HG03460 (cell line): ENCODE data around the gene SNRPA1.

Experiments
- ATAC-seq: cut with Tn5 transposase; IDR thresholded peaks from one replicate; pipeline ENCODE4 v1.9.1; 2021; ENCODE audit not compliant: unreplicated experiment

The SNRPA1 gene

DNA sequence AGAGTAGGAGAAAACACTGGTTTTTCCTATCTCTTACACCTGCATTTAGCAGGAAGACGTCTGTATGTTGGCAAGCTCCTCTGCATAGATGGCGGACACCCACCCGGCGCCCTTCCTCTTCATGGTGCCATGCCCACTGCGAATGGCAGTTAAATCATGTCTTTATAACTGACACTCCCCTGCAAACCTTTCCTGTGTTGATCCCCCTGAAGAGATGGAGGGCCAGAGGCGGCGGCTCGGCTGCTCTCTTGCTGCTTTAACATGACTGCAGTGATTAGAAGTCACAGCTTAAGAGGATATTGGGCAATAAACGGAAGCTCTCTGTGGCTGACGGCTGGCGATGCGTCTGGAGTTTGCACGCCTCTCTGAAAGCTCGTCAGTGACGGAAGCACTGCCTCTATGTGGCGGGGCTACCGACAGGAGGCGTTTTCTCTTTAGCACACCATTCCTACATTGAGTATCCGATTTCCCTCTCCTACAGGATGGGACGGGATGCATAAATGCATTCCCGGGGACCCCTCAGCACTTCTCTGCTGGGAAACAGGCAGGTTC, 25.5 kb upstream of the SNRPA1 start:
- no peak for ATAC-seq

DNA sequence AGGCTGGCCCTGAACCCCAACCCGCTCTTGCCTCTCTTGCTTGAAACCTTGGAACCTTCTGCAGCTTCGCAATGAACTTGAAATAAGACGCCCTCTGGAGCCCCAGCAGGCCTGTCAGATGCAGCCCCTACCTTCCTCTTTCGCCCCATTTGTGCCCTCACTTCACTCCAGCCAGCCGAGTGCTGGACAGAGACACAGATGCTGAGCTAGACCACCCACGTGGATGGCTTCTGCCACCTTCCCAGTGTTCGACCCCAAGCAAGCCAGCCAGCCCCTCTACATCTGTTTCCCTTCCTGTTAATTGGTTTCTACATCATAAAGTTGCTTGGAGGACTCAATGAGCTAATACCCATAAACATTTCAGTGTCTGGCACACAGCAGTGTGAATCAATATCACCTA, 23.8 kb upstream of the SNRPA1 start:
- ATAC-seq, result no peak

DNA sequence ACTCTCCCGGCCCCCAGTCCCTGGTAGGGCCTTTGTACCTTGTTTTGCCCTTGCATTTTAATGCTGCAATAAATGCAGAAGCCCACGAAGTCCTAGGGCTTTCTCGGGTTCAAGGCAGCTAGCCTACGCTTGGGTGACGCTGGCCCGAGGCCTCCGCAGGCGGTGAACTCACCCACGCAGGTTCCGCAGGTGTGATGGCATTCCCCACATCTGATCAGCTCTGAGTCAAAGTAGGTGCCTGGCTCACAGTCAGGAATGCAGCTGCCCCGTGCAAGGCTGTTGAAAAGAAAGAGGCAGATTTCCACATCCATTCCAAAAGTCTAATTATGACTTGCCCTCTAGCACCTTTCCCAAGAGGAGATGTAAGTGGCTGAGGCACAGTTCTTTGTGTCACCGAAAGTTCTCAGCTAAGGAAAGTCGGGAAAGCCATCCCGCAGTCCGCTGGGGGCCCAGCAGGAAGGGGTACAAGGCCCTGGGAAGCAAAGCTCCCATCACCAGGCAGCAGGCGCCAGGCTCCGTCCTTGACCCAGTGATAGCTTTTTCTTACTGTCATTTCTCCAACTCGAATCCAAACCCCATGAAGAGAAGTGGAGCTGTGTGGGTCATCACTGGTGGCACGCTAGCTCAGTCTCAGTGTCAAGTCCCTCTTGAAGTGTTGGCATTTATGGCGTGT, 23.2 kb upstream of the SNRPA1 start:
- no peak for ATAC-seq

DNA sequence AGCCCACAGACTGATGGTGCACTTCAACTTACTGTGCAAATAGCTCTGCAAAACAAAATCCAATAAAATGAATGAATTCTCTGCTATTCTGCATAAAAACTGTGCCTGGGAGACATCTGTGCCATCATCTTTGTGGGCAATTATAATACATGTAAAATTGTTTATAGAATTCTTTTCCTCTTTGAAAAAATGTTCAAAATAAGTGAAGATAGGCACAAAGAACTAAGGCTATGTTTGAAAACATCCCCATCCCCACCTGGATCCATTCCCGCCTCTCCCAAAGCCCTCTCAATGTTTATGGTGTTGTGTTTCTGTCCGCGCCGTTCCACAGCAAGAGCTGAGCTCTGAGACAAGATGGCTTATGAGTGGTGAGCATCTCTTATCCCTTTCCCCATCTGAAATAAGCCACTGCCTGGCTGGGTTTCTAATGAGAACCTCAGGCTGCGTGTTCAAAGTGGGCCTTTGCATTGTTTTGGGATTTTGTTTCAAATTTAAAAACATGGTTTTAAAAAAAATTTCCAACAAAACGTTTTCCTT, 22.4 kb upstream of the SNRPA1 start:
- ATAC-seq, result no peak

DNA sequence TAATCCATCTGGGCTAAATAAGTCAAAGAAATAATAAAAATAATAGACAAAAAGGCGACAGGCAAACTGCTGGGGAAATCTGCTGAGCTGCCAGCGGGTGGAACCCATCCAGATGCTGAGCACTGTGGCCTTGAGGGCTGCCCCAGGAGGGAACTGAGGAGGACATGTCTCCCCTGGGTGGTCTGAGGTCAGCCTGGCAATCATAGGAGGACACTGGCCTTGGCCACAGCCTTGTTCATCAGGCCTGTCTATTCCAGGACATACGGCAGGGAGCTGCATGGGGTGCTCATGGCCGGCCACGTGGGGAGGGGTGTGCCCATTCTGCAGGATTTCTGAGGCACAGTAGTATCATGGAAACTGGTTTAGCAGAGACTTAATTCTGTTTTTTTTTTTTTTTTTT, 21.5 kb upstream of the SNRPA1 start:
- ATAC-seq, result no peak

DNA sequence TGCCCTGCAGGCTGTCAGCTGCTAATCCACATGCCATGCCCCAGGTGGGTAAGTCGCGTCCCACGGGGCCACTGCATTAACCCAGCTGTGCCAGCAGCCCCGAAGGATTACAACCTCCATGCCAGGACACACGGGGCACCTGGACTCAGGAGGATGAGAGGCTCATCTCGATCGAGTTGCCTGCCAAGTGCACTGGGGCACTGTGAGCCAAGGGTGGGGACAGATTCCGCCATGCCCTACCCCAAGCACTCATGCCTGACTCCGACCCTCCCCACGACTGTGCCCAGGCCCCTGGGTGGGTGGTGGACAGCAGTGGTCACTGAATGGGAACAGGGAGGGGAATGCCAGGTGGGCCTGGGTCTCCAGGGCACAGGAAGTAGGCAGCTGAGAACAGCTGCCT, 20.7 kb upstream of the SNRPA1 start:
- no peak for ATAC-seq

DNA sequence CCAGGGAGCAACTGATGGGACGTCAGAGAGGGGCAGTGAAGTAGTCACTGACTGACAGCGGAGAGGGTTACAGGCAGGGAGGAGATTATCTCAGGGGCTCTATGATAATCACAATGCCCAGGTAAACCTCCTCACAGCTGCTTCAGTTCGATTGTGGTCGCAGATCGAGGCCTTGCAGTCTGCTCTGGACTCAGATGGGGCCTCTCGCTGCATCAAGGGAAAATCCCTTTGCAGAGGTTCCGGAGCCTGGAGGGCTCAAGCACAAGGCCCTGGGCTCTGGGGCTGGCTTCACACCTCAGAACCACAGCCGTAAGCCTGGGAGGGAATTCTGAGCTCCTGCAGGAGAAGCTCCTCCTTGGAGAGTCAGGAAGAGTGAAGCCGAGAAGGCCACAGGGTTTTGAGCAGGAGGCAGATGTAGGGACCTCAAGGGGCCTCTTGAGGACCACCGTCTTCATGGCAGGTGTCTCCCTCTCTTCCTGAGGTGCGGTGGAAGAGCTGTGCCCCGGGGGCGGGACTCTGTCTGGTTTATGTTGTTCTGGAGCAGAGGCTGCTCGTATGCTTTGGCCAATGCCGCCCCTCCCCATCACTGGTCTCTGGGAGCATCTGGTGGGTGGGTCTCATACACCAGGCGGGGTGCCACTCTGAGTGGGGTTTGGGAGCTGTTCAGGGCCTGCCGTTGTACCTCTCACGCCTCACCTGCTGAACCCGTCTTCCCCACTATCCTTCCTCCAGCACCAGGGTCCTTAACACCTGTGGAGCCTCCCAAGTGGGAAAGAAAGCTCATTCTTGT, 19.5 kb upstream of the SNRPA1 start:
- no peak for ATAC-seq

DNA sequence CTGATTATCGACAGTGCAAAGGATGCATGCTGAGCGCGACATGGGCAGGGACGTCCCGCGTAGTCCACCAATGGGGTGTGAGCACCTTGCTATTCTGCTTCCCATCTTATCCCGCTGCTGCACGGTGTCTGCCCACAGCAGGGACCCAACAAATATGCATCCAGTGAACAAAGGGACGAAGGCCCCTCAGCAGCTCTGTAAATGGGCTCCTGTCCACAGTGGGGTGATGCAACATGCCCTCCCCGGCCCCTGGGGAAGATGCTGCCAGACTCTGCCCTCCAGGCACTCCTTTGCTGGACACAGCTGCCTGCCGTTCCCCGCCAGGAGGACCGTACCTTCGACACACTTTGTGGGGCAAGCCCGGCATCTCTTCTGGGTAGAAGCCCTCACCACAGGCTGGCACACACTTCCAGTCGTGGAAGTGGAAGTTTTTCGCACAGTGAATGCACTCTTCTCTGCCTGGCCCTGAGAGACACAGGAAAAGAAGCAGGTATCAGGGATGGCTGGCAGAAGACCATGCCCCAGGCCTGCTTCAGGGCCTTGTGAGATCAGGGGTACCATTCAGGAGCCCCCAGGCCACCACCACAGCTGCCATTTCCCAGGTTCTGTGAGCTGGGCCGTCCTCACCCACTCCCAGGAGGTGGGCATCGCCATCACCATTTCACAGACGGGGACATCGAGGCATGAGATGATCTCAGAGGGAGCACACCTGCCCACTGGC, 18.2 kb upstream of the SNRPA1 start:
- ATAC-seq, result no peak

DNA sequence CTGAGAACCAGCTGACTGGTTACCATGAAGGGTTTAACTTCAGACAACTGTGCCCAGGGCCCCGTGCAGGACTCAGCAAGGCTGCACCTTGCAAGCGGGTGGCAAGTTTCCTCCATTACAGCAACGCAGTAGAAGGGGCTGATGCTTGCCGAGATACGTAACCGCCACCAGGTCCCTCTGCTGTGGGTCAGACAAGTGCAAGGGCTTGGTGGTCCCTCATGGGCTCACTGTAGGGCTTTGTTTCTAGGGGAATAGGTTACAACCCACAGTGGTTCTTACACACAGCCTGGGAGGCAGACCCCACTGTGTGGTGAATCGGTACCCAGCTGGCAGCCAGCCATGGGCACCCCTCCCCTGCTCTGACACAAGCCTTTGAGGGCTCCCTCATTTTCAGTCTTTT, 15.5 kb upstream of the SNRPA1 start:
- ATAC-seq, result no peak

DNA sequence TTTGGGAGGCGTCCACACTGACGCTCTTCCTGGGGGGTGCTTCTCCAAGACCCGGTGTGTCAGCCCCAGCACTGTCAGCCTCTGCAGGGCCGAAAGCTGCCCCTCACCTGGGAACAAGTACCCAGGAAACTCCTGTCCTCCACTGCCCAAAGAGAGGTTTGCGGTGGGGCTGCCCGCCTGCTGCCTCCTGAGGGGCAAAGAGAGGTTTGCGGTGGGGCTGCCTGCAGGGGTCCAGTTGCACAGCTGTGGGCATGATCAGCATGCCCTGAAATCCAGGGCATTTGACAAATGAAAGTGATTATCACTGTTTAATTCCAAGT, 15.1 kb upstream of the SNRPA1 start:
- ATAC-seq, result no peak

DNA sequence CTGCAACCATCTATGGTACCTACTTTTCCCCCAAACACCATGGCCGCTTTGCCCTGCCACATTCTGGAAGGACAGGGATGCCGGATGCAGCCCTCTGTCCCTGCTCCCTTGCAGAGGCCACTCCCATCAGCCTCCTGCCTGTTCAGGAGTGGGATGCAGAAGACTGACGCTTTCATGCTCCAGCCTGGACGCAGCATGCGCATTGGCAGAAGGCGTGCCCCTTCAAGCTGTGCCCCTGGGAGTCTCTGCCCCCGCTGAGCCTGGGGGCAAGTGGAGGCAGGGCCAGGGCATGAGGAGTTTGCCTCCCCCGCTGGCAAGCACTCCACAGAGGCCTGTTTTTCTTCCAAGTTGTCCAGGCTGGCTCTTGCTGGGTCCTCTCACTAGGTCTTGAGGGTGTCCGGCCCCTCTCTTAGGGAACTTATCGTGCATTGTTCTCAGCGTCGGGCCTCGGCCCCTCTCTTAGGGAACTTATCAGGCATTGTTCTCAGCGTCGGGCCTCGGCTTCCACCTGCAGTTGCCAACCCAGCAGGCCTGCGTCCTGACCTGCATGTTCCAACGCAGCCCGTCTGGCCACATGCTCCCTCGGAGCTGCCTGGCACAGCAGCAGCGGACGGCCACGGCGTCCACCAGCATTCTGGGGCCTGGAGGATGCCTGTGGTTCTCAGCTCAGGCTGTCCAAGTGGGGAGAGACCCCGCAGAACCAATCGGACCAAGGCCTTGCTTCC, 14.6 kb upstream of the SNRPA1 start:
- ATAC-seq, result no peak

DNA sequence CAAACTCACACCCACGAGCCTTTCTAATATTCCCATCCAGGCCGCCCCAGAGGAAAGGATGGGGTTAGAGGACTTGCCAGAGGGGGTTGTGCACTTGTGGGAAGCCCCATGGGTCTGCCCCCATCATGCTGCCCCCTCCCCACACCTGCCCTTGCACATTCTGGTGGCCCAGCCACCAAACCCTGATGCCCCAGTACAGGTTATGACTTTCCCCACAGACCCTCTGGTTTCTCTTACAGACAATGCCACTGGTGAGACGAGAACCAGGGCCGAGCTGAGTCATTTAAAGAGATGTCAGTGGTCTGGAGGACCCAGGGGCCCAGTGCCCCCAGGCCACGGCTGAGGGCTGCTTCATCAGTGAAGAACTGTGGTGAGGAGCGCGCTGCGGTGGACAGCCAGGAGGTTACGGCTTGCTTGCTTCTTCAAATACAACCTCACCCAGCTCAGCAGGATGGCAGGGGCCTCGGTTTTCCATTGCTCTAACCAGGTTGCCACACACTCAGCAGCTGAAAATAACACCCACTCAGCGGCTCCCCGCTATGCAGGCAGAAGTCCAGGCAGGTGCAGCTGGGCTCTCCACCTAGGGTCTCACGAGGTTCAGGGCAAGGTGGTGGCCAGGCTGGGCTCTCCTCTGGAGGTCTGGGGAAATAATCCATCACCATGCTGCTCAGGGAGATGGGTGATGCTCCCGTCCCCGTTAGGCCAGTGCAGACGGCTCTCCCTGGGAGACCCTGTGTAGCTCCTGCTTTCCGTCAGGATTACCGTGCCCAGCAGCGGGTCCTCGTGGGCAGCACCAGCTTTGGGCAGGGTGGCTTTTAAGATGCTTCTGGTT, 13.8 kb upstream of the SNRPA1 start:
- no peak for ATAC-seq

DNA sequence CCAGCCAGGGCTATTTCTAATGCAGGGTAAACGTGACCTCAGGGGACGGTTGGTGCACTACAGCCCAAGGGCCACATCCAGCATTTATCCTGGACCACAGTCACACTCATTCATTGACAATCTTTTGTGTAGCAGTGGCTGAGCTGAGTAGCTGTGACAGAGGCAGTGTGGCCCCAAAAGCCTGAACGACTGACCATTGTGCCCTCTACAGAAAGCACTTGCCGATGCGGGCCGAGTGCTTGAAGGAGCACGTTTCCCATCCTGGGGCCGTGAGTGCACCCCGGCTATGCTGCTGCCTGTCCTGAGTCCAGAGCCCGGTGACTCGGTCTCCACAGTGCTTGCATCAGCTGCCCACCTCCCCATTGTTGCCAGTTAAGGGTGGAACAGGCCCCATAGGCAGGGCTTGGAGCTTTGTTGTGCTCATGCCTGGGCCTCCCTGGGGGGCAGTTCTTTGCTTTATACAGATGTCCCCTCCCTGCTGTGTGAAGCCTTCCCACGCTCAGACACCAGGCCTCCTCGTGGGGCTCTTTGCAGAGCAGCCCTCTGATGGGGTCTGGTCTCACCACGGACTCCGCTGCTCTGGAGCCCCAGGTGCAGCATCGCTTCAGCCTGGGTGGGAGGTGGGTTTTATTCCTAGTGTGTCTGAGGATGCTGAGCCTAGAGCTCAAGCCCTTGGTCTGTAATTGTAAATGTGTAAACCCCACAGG, 13.0 kb upstream of the SNRPA1 start:
- no peak for ATAC-seq

DNA sequence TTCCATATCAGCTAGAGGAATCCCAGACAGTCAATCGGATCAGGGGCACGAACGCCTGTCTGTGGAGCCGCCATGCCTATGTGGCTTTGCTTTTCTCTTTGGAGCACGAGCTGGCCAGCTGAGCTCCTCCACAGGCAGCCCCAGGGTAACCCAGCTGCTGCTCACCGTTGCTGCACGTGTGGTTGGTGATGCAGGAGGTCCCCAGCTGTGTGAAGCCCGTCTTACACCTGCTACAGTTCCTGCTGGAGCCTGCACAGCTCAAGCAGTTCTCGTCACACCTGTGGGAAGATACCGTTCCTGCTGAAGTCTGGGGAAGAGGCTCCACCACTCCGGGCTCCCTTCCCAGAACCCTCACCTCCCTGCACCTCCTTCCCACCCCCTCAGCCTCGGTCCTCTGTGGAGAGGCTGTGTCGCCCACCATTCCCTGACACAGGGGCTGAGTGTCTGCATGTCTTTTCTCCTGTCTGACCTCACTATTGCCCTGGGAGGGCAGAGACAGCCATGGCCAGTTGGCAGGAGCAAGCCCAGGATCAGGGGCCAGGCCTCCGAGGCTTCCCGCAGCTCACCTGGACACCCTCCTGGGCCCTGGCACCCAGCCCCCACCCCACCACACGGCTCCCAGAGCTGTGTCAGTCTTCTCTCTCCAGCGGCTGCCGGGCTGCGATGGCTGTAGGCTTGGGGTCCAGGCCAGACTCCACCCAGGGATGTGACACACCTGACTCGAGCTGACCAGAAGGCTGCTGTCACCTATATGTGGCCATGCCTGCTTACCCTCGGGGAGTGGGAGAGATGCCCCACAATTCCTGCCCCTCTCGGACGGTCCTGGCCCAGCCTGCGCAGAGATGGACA, 12.2 kb upstream of the SNRPA1 start:
- no peak for ATAC-seq

DNA sequence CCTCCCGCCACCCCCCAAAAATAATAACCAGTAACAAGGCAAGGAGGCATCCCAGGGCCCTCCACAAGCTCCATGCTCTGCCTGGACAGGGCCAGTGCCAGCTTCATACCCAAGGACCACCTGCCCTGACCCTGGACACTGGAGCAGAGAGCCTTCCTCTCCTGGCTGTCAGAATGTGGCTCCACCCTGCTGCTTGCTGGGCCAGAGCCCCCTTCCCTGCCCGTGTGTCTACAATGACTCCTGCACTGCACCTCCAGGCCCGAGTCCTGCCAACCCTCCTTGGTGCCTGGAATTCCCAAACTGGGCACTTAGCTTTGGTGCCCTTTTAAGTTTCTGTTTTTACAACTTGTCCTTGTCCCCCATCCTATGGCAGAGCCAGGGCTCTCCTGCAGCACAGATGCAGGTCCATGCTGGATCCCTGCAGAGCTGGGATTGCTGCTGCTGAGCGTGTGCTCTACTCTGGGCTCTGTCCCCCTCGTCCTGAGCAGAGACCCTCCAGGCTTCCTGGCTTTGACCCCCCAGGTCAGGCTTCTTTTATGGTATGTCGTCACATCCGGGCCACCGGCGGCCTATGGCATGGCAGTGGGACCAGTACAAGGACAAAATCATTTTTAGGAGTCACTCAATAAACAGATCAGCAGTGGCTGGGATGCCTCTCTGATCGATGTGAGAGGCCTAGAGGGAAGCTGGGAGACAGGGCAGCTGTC, 11.4 kb upstream of the SNRPA1 start:
- no peak for ATAC-seq

DNA sequence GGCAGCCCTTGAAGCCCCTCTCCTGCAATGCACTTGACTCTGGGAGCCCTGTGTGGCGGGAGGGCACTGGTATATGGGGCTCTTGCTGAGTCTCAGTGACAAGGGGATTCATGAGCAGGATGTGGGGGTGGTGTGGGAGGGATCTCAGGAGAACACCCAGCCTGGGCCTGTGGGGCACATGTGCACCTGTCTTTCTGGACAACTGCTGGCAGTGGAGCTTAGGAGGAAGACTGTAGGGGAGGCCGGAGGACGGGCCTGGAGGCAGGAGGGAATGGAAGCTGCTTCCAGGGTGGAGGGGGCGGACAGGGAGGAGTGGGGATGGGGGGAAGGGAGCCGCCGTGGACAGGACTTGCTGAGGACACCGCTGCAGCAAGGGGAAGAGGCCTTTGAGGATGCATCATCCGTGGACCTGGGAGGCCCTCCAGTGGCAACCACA, 10.8 kb upstream of the SNRPA1 start:
- ATAC-seq, result no peak

DNA sequence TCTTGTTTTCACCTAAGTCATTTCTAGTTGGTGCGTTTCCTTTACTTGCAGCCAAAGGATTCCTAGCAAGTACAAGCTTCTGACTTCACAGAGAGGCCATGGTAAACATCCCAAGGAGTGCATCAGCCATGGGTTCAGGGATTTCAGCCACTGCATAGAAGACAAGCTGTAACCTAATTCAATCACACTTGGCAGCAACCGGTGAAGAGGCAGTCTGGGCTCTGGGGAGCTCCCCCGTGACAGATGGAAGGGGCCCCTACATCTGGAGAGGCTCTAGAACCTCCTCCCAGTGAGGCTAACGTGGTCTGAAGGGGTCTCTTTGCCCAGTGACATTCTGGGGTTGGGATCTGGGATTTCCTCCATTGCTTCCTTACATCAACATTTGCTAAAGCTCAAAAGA, 8.4 kb upstream of the SNRPA1 start:
- ATAC-seq, result no peak
